AG09319 (cell line): ENCODE measurements around the gene CACNA2D1.

Source experiments
- DNase-seq: peaks from one replicate; pipeline ENCODE4 v3.0.0-alpha.2; 2010; ENCODE audit warnings: low read depth; ENCODE audit errors: extremely low read depth
- TF ChIP-seq, protein P1 (sequence below): IDR thresholded peaks from 2 replicates; pipeline ENCODE4 v1.5.1; 2011; ENCODE audit warnings: low read depth, mild to moderate bottlenecking, inconsistent platforms, low read length, moderate library complexity

Gene CACNA2D1

GRCh38 chr7:82164410-82164809 is 279.2 kb downstream of the CACNA2D1 start:
- DNase-seq = no peak
- TF ChIP-seq, protein P1, sequence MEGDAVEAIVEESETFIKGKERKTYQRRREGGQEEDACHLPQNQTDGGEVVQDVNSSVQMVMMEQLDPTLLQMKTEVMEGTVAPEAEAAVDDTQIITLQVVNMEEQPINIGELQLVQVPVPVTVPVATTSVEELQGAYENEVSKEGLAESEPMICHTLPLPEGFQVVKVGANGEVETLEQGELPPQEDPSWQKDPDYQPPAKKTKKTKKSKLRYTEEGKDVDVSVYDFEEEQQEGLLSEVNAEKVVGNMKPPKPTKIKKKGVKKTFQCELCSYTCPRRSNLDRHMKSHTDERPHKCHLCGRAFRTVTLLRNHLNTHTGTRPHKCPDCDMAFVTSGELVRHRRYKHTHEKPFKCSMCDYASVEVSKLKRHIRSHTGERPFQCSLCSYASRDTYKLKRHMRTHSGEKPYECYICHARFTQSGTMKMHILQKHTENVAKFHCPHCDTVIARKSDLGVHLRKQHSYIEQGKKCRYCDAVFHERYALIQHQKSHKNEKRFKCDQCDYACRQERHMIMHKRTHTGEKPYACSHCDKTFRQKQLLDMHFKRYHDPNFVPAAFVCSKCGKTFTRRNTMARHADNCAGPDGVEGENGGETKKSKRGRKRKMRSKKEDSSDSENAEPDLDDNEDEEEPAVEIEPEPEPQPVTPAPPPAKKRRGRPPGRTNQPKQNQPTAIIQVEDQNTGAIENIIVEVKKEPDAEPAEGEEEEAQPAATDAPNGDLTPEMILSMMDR = no peak

GRCh38 chr7:82163586-82163985 is 280.0 kb downstream of the CACNA2D1 start:
- no peak for DNase-seq
- TF ChIP-seq, protein P1 = no peak

GRCh38 chr7:82162289-82162688 is 281.3 kb downstream of the CACNA2D1 start:
- TF ChIP-seq, protein P1 = no peak
- no peak for DNase-seq

GRCh38 chr7:82158327-82158726 is 285.2 kb downstream of the CACNA2D1 start:
- TF ChIP-seq, protein P1 = no peak
- DNase-seq = no peak

GRCh38 chr7:82156893-82157292 is 286.7 kb downstream of the CACNA2D1 start:
- TF ChIP-seq, protein P1 = no peak
- no peak for DNase-seq

DNA sequence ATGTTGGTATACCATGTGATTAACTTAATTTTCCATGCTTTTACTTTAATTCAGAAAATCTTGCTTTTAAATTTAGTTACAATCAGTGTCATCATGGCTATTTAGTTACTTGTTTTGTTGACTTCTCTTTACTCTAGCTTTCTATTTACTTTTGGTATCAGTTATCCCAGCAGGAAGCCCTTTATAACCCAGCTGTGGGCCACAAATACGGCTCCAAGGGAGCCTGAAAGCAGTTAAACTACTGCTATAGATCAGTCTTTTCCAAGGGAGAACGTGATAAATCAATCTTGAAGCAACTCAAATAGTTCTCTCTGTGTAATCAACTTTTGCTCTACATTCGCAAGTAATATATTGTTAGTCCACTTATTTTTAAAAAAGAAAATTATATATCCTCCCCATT is 287.4 kb downstream of the CACNA2D1 start:
- DNase-seq = no peak
- TF ChIP-seq, protein P1 = no peak

DNA sequence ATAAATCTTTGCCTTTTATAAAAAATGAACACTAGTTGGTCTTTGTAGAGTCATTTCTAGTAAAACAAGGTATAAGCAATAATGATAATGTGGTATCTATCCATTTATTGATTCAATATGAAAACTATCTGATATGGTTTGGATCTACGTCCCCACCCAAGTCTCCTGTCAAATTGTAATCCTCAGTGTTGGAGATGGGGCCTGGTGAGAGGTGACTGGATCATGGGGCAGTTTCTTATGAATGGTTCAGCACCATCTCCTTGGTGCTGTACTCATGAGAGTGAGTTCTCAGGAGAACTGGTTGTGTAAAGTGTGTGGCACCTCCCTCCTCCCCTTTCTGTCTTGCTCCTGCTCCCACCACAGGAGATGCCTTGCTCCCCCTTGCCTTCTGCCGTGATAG is 288.8 kb downstream of the CACNA2D1 start:
- TF ChIP-seq, protein P1 = no peak
- DNase-seq = no peak
